ENCODE measurements around the gene SNRPD3. TPM values are rescaled to one million over a fixed set of nuclear protein-coding genes. Genes with fewer than 3 reads are reported as not detected.
"Not testable (repeated sequence)": the region's sequence is repeated elsewhere in the genome, so short reads cannot be mapped to it uniquely, and the experiment has no call there.

The SNRPD3 gene
- total RNA-seq, 1 donor from 2014 or later: 37.7 TPM

DNA sequence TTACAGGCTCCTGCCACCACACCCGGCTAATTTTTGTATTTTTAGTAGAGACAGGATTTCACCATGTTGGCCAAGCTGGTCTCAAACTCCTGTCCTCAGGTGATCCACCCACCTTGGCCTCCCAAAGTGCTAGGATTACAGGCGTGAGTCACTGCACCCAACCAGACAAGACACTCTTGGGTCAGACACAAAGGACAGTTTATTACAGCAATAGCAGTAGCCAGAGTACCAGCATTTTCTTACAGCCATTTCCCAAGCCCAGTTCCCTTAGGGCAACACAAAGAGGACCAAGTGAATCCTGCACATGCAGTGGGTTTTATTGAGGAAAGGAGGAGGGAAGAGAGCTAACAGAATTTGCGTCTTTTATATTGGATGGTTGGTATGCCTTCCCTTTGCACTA, 24.8 kb upstream of the SNRPD3 start:
- ATAC-seq; DNase-seq (ENCODE audit: low spot score): not testable (repeated sequence)

- peak; percentile 42 for ATAC-seq
- no peak for DNase-seq (ENCODE audit: low spot score)
Measured at GRCh38 chr22:24532075-24532474, 23.7 kb upstream of the SNRPD3 start.

DNA sequence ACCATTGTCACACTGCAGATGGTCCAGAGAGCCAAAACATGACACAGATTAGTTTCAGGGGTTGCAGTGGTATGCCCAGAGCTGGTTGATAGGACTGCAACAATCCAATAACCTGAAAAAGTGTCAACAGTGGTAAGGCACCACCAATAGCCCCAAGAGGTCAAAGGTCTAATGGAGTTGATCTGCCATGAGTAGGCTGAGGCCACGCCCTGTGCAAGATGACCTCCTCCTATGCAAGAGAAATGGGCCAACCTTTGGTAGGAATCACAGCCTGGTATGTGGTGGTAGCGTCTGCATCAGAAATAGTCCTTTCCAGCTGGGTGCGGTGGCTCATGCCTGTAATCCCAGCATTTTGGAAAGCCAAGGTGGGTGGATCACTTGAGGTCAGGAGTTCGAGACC, 20.5 kb upstream of the SNRPD3 start:
- peak; percentile 0 for ATAC-seq
- DNase-seq (ENCODE audit: low spot score): no peak

- peak; percentile 43 for ATAC-seq
- DNase-seq (ENCODE audit: low spot score): peak; percentile 71
Measured at GRCh38 chr22:24536089-24536488, 19.7 kb upstream of the SNRPD3 start.

GRCh38 chr22:24540470-24540869, 15.3 kb upstream of the SNRPD3 start:
- DNase-seq (ENCODE audit: low spot score) (peak; percentile 66), ATAC-seq (peak; percentile 1)

GRCh38 chr22:24541681-24542515, 13.9 kb upstream of the SNRPD3 start:
- peak; percentile 5 for ATAC-seq
- peak; percentile 63 for DNase-seq (ENCODE audit: low spot score)

DNA sequence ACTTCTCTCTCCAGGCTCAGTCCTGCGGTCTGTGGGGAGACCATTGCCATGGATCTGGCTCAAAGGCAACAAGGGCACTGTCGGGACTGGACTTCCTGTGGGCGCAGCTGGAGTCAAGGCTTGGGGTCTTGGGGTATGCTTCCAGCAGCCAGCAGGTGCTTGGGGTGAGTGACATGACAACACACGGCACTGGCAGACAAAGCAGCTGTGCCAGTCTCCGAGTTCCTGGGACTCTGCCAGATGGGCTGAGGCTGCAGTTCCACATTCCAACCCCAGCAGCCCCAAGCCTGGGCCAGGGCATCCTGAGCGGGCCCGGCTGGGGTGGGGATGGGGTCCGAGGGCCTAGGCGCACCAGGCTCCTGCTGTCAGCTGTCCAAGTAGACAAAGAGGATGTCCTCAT, 13.2 kb upstream of the SNRPD3 start:
- ATAC-seq: peak; percentile 46
- peak; percentile 88 for DNase-seq (ENCODE audit: low spot score)

DNA sequence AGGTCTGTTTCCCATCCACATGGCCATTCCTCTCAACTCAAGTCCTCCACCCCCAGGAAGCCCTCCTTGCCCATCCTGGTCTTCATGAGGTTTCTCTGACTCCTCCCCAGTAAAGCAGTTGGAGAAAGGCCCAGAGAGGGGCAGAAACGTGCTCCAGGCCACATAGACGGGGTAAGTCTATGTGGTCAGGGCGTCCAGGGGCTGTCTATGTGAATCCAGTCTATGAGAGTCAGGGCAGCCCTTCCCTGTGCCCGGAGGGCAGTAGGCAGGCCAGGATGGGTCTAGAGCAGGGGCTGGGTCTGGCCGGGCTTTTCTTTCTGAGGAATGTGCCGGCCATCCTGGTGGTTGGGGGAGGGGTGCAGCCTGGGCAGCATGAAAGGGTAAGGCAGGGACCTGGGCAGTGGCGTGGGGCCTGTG, 12.6 kb upstream of the SNRPD3 start:
- peak; percentile 20 for ATAC-seq
- peak; percentile 70 for DNase-seq (ENCODE audit: low spot score)

GRCh38 chr22:24543679-24544243, 12.0 kb upstream of the SNRPD3 start:
- DNase-seq (ENCODE audit: low spot score) (peak; percentile 84), ATAC-seq (peak; percentile 27)

DNA sequence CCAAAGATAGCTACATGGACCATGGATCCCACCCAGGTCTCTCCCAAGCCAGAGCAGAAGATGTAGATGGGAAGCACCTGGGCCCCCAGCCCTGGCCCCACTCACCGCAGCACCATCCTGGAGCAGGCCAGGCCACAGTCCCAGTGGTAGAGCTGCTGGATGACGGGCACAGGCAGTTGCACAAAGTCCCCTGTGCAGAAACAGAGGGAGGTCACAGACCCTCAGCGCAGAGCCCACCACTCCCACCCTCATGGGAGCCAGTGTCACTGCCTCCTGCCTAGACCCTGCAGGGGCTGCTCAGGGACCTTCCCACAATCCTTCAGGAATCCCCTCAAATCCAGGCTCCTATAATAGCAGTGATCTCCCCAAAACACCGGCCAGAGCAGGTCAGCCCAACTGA, 7.0 kb upstream of the SNRPD3 start:
- ATAC-seq (no peak), DNase-seq (ENCODE audit: low spot score) (no peak)

DNA sequence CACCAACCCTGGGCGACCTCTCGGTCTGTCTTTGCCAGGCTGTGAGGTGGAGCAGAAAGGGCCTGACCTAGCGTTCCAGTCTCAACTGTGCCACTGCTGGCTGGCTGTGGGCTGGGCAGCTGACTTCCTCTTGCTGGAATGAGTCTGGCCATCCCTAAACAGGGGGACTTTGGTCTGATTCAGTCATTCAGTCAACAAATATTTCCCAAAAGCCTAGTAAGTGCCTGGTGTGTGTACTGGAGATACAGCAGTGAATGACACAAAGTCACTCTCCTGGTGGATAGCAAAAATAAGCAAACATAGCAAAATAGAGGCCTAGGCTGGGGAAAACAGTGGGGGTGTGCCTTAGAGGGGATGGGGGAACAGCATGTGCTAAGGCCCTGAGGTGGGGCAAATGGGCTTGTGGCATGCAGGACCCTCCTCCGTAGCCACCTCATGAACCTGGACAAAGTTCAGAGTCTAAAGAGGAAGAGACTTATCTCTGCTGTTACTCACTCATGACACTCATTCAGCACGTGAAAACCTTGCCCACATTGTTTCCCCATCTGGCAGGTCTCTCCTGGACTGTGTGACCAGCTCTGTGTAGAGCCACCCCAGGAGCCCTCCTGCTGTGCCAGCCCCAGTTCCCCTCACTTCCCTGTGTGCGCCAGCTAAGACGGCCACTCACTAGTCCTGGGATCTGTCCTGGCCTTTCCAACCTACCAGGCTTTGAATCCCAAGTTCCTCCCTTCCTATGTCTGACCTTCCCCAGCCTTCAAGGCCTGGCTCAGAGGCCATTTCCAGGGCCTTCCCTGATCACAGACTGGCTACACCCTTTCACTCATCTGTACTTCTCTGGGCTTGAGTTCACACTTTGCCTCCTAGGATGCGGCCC, 5.5 kb upstream of the SNRPD3 start:
- DNase-seq (ENCODE audit: low spot score) (peak; percentile 95), ATAC-seq (peak; percentile 62)

- ATAC-seq (no peak), DNase-seq (ENCODE audit: low spot score) (no peak)
Measured at GRCh38 chr22:24550902-24551435, 4.8 kb upstream of the SNRPD3 start.

DNA sequence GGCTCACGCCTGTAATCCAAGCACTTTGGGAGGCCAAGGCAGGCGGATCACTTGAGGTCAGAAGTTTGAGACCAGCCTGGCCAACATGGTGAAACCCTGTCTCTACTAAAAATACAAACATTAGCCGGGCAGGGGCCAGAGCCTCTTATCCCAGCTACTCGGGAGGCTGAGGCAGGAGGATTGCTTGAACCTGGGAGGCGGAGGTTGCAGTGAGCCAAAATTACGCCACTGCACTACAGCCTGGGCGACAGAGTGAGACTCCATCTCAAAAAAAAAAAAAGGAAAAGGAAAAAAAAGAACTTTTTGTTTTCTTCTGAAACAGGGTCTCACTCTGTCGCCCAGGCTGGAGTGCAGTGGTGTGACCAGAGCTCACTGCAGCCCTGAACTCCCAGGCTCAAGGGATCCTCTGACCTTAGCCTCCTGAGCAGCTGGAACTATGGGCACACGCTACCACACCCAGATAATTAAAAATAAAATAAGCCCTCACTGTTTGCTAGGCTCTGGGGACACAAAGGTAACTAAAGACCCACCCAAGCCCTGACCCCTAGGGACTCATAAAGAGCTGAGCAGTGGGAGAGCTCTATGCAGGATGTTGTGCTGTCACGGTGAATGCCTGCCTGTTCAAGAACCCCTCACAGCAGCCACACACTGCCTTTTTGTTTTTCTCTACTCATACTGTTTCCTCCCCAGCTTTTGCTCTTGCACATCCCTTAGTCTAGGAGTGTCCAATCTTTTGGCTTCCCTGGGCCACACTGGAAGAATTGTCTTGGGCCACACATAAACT, 3.1 kb upstream of the SNRPD3 start:
- not testable (repeated sequence) for DNase-seq (ENCODE audit: low spot score); ATAC-seq

DNA sequence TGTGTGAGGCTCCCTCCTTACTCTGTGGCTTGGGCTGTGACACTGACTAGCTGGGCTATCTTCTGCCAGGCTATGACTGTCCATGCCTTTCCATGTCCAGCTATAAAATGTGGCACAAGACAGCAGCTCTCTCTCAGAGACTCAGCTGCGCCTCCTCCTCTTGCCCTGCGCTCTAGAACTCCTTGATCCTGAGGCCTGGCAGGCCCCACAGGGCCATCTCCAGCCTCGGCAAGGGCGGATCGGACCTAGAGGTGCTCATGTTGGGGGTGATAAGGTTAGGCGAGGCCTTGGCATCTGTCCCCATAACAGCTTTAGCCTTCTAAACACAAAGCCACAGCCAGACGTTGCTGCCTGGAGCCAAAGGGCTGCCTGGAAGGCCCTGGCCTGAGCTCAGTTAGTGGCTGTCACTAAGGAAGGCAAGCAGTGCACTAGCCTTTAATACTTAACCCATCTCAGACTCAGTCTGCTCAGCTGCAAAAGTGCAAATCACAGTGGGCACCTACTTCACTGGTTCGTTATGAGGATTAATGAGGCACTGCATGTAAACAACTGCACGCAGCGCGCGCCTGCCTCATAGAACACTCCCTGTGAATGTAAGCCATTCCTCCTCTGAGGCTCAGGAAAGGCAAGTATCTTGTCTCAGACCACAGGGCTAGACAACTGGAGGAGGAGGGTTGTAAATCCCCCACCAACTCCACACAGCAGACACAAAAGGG, 2.0 kb upstream of the SNRPD3 start:
- DNase-seq (ENCODE audit: low spot score): peak; percentile 73
- peak; percentile 1 for ATAC-seq

GRCh38 chr22:24554313-24555164, 1.3 kb upstream of the SNRPD3 start, which contains the start of gene GUCD1:
Gene GUCD1 (minus strand): TSS chr22:24555138. CDS start chr22:24554991, 147 bp downstream.
- DNase-seq (ENCODE audit: low spot score): peak; percentile 69
- peak; percentile 10 for ATAC-seq

GRCh38 chr22:24559471-24559870, 3.7 kb downstream of the SNRPD3 start:
- ATAC-seq: no peak
- no peak for DNase-seq (ENCODE audit: low spot score)

DNA sequence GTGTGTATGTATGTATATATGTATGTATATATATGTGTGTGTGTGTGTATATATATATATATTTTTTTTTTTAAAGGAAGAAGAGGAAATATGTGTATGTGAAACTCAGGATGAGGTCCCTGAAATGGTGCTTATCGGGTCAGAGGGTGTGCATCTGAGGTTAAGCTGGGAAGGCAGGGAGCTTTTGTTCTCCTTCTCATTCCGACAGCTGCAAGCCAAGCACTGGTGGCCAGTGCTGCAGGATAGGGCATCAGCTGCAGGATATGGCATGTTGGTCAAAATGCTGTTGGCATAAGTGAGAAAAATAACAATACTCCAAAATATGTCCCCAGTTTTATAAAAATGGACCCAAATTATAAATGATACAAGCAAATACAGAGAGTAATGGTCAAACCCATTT, 7.4 kb downstream of the SNRPD3 start:
- ATAC-seq (no peak), DNase-seq (ENCODE audit: low spot score) (no peak)

- ATAC-seq (peak; percentile 87), DNase-seq (ENCODE audit: low spot score) (peak; percentile 73)
Measured at GRCh38 chr22:24564376-24565058, 8.7 kb downstream of the SNRPD3 start.
